SHP77 (cell line): ENCODE measurements around the gene COLEC11.

Source experiments
- DNase-seq, 2 experiments: peaks; one replicate each; lab custom pipeline; 2025; lab: John Stamatoyannopoulos, UW

The COLEC11 gene

GRCh38 chr2:3654531-3655225, 59.8 kb downstream of the COLEC11 start:
- DNase-seq, result no peak

DNA sequence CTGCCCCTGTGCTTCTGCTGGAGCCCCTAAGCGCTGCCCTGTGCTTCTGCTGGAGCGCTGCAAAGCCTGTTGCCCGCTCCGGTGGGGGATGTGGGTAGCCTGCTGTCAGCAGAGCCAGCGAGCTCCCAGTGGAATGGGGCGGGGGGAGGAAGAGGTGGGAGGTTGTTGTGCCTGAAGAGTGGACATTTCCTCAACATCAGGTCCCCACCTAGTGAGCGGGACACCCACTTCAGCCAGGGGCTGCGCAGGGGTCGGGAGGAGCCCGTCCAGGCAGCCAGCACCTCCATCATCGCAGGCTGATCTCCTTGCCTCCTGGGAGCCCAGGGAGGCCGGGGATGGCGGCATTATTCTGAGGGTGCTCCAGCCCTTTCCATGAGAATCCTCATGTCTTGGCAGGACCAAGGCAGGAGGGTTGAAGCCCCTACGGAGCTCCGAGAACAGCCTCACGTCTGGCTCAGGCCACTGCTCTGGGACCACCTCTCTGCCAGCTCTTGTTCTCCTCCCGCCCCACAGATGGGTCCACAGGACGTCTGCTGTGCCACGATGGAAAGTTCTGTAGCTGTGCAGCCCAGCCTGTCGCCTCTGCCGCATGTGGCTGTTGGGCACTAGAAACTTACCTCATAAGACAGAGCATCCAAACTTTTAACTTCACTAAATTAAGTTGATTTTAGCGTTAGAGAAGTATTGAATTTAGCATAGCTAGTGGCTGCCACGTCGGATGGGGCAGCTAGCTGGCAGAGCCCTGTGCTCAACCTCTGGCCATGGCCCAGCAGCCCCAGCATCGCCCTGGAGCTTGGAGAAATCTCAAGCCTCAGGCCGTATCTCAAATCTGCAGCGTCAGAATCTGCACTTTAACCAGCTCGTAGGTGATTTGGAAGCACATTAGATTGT, 61.2 kb downstream of the COLEC11 start:
- no peak for DNase-seq

DNA sequence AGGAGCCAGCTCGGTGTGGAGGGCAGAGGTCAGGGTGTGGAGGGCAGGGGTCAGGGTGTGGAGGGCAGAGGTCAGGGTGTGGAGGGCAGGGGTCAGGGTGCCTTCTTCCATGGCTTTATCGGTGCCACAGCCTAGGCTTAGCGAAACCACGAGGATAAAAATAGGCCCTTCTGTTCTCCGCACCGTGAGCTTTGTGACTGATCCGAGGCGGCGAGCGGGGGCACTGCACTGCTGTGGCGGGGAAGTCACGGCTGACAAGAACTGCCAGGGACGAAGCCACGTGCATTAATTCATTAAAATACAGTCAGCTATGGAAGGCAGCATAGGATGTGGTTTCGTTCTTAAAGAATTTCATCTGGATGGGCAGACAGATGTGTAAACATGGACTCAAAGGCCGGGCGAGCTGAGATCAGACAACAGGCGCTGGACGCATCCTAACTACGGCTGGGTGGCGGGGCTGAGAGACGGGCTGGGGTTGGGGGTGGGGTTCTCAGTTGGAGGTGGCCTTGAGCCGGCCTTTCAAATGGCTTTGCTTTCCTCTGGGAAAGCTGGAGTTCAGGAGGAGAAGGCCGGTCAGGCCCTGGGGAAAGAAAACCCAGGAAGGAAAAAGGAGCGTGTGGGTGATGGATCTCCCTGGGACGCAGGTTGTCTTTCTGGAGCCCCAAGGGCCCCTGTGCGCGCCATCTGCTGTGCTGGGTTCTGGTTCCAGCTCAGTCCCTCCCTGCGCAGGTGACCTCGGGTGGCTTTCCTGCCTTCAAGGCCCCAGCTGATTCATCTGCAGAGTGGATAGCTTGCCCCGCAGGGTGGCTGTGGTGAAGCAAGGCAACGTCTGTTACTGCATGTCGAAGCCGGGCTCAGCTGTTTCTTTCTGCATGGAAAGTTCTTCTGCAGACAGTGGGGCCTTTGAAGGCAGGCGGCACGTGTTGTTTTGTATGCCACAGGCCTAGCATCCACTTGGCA, 62.1 kb downstream of the COLEC11 start:
- DNase-seq, result peak; percentile 26 to 57

DNA sequence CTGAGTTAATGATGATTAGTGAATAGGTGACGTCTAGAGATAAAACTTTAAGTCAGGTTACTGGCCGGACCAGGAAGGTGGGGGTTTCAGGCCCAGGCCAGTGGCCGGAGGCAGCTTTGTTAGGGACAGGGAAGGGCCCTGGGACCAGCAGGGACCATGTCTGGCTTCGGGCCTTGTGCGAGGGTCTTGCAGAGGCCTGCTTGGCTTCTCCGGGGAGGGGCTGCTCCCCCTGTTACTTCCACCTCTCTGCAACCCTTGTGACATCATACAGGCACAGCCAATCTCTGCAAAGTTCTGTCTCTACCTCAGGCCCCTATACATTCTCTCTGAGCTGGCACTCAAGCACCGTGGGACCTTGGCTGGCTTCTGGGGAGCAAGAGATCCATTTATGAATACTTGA, 63.0 kb downstream of the COLEC11 start, which contains the start of gene ALLC:
Gene ALLC (plus strand): TSS at position 320 of the 400 bp plus-strand sequence. CDS start 12,958 bp downstream, outside the sequence.
- DNase-seq, result no peak

GRCh38 chr2:3659447-3660432, 64.8 kb downstream of the COLEC11 start:
- peak; percentile 54 to 79 for DNase-seq

DNA sequence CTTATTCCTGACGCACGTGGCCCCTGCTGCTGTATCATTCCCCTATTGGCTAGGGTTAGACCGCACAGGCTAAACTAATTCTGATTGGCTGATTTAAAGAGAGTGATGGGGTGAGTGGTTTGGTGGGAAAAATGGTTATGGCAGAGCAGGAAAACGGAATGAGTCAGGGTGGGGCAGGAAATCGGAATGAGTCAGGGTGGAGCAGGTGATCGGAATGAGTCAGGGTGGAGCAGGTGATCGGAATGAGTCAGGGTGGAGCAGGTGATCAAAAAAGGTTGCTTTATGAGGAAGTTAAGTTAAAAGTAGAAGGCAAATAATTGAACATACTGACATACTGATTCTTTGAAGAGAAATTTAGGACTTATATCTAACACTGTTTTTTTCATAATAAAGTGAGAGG, 65.7 kb downstream of the COLEC11 start:
- DNase-seq, result peak; percentile 15 to 61

GRCh38 chr2:3661149-3661660, 66.3 kb downstream of the COLEC11 start:
- DNase-seq, result no peak

GRCh38 chr2:3662239-3662638, 67.3 kb downstream of the COLEC11 start:
- DNase-seq, result no peak

DNA sequence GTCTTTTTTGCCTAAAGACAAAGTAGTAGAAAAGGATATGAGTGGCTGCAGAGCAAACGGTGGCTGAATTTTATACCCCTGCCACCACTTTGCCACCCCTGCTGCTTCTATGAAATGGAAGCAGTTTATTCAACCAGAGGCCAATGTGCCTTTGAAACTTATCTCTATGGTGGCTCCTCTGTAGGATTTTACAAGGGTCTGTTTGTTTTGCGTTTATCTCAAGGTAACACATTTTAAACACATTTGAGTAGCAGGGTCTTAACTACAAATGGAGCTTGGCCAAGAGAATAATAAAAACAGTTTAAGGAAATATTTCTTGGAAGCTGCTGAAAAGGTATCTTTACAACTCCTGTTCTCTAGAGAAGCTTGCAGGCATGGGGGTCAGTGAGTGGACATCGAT, 69.2 kb downstream of the COLEC11 start:
- no peak for DNase-seq

DNA sequence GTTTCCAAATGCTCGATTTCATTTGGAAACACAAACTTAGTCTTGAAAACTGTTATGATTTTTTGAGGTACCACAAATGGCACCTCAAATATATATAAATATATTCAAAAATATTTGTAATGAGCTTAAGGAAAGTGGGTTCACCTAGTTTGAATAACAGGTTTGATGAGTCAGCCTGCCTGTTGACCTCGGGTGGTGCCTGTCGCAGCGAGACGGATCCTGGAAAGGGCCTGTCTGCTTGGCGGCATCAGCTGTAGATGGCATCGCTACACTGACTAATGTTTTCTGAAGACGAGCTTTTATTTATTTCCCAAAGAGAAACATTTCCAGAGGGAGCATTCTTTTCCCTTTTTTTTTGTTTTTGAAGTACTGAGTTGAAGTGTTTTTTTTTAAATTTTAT, 70.0 kb downstream of the COLEC11 start:
- DNase-seq, result no peak

- DNase-seq, result no peak
Observed at GRCh38 chr2:3665886-3666612, 71.1 kb downstream of the COLEC11 start.

GRCh38 chr2:3666613-3666975, 71.7 kb downstream of the COLEC11 start:
- no peak for DNase-seq

- peak; percentile 90 to 92 for DNase-seq
Observed at GRCh38 chr2:3667151-3667631, 72.3 kb downstream of the COLEC11 start.

GRCh38 chr2:3669656-3670055, 74.7 kb downstream of the COLEC11 start:
- DNase-seq, result no peak

DNA sequence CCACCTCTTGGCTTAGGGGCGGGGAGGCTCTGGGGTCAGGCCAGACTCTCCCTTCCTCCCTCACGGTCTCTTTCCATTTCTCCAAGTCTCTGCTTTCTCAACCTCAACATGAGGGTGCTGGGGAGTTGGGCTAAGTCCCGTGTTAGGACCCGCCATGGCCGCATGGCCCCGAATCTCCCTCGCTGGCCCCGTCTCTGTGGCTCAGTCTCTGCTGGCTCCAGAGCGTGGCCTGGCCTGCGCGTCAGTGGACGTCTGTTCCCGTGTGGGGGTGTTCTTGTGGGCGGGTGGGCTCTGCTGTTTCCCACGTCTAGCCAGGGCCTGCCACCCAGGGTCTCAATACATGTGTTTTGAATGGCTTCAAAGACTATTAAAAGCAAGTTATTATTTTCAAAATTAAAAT, 75.5 kb downstream of the COLEC11 start:
- DNase-seq, result no peak

DNA sequence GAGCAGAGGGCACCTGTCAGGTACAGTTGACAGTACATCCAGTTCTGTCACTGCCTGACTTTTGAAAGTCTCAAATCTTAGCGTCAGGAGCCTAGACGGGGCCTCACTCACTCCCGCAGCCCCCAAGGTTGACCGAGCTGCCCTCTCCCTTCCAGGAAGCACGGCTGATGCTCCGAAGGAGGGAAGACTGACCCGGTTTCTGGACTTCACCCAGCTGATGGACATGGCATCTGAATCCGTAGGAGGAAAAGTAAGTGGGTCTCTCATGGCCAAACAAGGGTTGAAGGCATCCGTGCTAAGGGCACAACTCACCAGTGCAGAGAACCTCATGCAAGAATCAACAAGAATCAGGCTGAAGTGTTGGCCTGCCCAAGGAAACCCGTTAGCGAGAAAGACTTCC, 76.0 kb downstream of the COLEC11 start:
- DNase-seq, result no peak

GRCh38 chr2:3672861-3673678, 78.2 kb downstream of the COLEC11 start:
- DNase-seq, result peak; percentile 29 to 31

GRCh38 chr2:3674066-3674845, 79.3 kb downstream of the COLEC11 start:
- no peak for DNase-seq
